Middle frontal gyrus (tissue), 1 donor: ENCODE measurements around the gene TNFAIP1.
"Not testable (repeated sequence)": the region's sequence is repeated elsewhere in the genome, so short reads cannot be mapped to it uniquely, and the experiment has no call there.

Experiments used
- DNase-seq: peaks from one replicate; pipeline ENCODE4 v3.0.0-alpha.2; 2015; ENCODE audit warnings: low spot score; ENCODE audit errors: extremely low spot score

The TNFAIP1 gene, protein sequence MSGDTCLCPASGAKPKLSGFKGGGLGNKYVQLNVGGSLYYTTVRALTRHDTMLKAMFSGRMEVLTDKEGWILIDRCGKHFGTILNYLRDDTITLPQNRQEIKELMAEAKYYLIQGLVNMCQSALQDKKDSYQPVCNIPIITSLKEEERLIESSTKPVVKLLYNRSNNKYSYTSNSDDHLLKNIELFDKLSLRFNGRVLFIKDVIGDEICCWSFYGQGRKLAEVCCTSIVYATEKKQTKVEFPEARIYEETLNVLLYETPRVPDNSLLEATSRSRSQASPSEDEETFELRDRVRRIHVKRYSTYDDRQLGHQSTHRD

DNA sequence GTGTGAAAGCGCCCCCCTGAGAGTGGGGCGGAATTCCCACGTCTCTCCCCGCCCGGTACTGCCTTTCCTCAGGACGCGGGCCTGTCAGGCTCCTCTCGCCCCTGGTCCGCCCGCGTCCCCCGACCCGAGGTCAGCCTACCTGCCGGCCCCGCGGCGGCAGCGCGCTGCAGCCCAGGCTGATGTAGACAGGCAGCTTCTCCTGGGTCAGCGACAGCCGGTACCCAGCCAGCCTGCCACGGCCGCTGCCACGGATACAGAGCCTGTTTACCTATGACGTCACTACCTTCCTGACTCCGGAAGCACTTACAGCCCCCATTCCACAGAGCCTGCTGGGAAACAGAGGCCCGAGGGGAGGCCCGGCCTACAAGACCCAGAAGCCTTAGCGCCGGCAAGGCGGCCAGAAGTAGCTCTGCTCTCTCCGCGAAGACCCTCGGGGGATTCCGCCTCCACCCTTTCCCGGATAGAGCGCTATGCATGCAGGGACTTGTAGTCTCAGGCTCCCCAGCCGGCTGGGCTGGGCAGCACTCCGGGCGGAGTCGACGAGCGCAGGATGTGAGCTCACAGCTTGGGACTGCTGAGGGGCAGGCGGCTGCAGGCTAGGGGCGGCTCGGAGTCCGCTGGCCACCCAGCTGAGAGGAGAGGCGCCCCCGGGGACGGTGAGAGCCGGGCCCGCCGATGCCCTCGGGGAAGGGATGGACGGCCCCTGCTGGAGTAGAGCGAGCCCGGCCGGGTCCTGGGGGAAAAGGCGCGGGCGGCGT, at the start of gene TNFAIP1, which contains the start of gene IFT20:
TSS of gene TNFAIP1 (plus strand) at position 561 of the 758 bp plus-strand sequence. CDS start 3,761 bp downstream, outside the sequence.
TSS of gene IFT20 (minus strand) at position 272 of the 758 bp plus-strand sequence. CDS start 3,487 bp downstream, outside the sequence.
- peak; percentile 99 for DNase-seq

DNA sequence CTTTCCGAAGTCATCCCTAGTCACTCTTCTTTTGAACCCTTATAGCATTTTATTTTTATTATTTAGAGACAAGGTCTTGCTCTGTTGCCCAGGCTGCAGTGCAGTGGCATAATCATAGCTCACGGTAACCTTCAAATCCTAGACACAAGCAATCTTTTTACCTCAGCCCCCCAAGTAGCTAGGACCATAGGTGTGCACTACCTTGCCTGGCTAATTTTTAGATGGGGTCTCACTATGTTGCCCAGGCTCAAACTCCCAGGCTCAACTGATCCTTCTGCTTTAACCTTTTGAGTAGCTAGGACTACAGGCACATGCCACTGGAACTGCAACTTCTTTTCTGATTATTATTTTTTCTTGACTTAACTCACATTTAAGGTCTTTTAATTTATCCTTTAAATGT, 49.6 kb upstream of the TNFAIP1 start:
- no peak for DNase-seq

DNA sequence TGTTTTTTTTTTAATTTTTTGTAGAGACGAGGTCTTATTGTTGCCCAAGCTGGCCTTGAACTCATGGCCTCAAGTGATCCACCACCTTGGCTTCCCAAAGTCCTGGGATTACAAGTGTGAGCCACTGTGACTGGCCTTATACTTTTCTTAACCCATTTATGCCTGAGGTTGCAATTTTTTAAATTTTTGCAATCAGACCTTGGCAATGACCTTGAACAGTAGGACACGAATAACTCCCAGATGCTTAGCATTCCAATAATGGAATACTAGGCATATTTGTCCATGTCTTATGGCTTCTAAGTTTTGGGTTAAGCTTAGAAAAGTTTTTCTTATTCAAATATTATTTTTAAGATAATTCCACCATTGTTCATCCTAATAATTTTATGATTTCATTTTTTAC, 44.9 kb upstream of the TNFAIP1 start:
- no peak for DNase-seq

DNA sequence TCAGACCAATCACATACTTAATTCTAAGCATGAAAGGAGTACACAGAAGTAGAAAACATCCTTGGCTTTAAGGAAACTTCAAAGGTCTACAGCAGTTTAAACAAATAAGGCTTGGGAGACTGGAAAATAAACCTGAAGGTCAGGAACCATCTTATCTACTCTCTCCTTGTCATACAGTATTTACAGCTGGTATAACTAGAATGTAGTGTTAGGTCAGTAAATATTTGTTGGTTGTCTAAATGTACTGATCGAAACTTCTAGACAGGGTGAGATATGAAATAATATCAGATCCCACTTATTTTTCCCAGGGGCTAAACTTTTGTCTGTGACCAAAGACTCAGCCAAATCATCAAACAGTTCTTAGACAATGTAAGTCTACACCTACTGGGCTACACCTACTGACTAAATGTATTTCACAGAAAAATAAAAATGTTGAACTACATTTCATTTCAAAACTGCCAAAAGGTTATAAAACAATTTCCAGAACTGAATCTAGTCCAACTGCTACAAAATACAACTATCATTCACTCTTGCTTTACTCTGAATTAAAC, 43.7 kb upstream of the TNFAIP1 start:
- no peak for DNase-seq

DNA sequence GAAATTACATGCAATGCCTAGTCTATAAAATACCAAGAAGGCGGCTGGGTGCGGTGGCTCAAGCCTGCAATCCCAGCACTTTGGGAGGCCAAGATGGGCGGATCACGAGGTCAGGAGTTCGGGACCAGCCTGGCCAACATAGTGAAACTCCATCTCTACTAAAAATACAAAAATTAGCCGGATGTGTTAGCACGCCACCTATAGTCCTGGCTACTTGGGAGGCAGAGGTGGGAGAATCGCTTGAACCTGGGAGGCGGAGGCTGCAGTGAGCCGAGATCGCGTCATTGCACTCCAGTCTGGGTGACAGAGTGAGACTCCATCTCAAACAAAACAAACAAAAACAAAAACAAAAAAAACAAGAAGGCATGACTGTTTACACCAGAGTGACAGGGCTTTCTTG, 42.7 kb upstream of the TNFAIP1 start:
- DNase-seq, result not testable (repeated sequence)

DNA sequence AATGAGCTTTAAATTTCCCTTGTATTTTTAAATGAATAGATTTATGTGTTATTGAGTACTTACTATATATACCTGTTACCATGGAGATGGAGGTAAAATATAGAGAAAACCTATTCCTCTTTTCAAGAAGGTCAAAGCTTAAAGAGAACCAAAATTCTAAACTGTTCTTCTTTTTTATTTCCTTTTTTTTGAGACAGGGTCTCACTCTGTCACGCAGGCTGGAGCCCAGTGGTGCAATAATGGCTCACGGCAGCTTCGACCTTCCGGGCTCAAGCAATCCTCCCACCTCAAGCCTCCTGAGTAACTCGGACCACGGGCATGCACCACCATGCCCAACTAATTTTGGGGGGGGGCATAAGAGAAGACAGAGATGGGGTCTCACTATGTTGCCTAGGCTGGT, 41.6 kb upstream of the TNFAIP1 start:
- no peak for DNase-seq

DNA sequence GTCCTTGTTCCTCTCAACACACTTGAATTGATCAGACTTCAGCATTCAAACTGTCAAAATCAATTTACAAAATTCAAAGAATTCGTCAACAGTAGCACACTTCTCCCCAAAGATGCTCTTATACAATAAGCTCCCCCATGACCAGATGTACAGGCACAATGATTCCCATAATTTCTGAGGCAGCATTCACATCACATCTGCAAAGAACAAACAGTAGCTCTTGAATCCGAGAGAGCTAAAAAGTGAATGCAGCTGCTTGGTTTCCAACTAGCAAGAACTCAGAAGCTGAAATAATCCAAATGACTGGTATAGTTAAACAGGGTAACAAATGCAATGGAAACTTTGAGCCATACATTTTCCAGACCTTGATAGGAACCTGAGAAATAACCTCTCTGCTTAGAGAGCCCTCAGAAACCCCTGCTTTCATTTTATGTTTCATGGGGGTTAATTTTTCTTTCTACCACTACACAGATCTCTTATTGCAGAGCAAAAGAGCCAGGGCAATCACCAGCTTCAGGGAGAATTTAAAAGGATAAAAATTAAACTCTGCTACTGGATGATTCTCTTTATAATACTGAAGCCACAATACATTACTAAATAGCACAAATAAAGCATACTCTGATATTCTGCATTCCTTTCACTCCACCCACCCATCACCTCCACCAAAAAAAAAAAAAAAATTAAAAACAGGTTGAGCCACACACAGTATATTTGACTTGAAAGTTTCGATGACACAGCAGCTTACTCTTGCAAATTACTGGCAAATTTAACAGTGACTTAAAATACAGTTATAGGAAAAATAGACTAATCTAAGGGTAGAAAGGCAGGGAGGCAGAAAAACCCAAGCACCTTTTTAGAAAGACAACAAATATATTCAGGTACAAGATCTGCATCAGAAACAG, 39.6 kb upstream of the TNFAIP1 start:
- no peak for DNase-seq

DNA sequence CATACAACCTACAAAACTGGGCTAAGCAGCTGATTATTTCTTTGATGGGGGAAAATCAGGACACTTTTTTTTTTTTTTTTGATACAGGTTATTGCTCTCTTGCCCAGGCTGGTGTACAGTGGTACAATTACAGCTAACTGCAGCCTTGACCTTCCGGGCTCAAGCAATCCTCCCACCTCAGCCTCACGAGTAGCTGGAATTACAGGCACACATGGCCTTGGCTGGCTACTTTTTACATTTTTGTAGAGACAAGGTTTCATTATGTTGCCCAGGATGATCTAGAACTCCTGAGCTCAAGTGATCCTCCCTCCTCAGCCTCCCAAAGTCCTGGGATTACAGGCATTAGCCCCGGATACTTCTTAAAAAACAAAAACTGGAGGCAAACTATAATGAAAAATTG, 37.1 kb upstream of the TNFAIP1 start:
- no peak for DNase-seq

DNA sequence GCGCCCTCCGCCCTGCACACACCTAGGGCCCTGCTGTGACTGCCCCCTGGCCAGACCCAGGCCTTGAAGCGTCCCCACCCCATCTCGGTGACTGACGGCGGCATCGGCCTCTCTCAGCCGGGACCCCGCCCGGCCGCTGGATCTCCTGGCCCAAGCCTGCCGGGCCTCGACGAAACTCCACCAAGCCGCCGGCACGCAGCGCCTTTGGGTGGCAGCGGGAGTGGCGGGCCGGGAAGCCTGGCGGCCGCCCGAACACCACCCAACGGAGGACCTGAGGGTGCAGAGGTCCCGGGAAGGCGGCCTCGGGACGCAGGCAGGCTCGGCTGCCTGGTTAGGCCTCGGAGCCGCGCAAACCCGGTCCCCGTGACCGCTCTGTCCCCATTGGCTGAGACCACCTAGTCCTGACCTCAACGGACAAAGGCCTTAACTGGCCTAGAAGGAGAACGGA, 28.6 kb upstream of the TNFAIP1 start:
- no peak for DNase-seq

DNA sequence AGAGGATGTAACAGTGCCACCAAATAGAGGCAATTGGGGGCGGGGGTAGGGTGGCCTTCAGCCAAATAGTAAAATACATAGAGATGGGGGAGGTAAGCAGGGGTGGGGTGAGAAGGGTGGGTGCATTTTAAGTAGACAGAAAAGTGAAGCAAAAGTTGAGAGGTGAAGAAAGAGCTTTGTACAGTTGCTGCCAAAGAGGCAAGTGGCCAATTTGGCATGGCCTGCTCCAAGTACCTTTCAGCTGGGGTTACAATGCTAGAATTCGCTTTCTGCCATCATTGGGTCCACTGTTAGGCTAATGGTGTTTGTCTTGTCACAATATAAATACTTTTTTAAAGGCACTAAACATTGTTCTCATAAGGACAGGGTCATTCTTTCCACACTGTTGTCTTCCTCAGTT, 21.7 kb upstream of the TNFAIP1 start:
- DNase-seq, result no peak

DNA sequence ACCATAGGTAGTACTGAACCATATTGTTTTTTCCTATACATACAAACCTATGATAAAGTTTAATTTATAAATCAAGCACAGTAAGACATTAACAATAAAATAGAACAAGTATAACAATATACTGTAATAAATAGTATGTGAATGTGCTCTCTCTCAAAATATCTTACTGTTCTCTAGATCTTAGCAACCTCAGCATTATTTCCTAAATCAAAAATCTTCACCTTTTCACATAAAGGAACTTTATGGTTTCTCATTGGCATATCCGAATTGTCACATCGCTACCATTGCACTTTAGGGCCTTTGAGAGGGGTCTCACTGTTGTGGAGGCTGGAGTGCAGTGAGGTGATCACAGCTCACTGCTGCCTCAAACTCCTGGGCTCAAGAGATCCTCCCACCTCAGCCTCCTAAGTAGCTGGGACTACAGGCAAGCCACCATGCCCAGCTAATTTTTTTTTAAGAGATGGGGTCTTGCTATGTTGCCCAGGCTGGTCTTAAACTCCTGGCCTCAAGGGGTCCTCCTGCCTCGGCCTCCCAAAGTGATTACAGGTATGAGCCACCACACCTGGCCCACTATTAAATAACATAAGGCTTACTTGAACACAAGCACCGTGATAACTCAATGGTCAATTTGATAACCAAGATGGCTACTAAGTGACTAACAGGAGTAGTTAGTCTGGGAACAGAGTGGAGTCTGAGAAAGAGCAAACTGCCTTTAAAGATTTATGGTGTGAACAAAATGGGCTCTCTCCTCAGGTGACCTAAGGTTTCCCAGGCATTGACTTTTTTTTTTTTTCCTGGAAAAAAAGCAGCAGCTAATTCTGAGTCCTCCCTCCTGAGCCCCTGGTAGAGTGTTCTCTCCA, 19.5 kb upstream of the TNFAIP1 start:
- no peak for DNase-seq

DNA sequence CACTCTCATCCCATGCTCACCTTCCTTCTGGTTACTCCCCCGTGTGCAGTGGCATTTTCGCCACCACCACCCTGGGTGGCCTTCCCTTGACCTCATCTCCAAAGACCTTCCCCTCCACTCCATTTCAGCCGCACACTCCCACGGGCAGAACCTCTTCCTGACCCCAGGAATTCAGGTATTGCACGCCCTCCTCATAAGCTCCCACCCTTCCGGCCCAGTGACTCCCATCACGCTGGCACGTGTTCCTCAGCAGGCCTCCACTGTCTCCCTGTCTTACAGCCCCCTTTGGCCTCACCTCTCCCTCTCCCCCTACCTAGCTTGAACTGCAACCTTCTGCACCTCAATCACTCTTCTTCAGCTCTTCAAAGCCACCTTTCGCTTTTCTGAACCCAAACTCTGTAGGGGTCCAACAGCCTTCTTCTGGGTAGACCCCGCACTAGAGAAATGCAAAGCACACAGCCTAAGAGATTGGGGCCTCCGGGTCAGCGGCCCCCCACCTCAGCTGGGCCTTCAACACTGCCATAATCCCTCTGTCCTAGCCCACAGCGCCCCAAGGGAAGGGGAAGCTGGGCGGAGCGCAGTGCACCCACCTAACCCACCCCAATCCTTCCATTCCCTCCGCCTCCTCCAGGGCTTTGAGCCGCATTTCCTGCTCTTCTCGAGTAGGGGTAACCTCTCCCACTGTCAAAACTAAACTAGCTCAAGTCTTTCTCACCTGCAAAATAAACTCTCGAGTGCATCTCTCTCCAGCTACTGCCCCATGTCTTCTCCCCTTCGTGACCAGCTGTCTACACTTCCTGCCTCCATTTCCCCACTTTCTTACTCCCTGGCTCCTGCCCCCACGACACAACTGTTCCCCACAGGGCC, 18.2 kb upstream of the TNFAIP1 start:
- DNase-seq, result no peak

DNA sequence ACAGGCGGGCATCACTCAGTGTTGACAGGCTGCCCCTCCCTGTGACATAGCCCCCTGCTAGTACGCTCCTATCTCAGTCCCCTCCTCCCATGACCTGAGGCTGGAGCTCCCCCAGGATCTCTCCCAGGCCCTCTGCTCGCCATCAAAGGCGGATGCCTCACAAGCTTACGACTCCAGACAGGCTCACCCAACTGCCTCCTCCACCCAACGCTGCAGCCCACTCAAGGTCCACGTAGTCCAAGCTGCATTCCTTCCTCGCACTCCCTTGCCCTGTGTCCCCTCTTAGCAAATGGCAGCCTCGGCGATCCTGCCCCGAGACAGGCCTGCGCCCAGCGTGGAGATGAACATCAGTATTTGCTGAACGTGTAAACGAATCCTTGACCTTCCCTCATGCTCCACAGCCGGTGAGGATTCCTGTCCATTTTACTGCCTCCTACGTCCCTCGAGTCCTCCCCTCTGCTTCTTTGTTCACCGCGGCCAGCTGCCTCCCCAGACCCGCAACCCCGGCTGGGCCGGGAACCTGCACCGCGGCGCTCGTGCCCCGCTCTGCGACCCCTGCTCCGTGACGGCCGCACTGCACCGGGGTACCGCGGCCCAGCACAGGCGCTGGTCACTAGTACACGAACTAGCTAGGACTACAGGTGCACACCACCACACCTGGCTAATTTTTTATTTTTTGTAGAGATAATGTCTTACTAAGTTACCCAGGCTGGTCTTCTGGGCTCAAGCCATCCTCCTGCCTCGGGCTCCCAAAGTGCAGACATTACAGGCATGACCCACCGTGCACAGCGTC, 17.4 kb upstream of the TNFAIP1 start:
- no peak for DNase-seq

DNA sequence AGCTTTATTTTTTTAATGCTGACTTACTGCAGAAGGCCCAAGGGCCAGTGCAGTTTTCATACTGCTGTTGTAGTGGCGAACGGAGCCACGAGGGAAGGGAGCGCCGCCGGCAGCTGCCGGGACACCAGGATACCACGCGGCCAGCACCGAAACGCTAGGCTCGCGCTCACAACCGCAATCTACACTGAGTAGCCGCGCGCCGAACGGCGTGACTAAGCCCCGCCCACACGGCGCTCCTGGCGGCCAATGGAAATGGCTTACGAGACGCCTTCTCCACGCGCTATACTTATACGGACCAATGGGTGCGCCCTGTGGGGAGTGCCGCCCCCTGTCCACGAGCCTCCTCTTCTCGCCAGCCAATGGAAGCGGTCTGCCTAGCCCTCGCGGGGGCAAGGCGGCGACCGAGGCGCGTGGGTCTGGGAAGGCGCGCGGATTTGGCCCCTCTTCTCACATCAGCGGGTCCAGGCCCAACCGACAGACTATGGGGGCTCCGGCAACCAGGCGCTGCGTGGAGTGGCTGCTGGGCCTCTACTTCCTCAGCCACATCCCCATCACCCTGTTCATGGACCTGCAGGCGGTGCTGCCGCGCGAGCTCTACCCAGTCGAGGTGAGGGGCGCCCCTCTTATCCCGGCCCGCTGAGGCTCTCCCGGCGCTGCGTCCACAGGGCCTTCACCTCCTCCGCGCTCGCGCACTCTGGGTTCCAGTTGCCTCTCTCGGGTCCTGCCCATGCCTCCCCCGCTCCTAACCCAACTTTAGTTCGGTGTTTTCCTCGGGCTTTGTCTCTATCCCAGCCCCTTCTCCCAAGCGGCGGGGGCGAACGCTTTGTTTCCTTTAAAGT, 16.6 kb upstream of the TNFAIP1 start, which contains the start of gene TMEM97:
TSS of gene TMEM97 (plus strand) at position 442 of the 839 bp plus-strand sequence. CDS start at position 482, 40 bp downstream.
- peak; percentile 96 for DNase-seq

DNA sequence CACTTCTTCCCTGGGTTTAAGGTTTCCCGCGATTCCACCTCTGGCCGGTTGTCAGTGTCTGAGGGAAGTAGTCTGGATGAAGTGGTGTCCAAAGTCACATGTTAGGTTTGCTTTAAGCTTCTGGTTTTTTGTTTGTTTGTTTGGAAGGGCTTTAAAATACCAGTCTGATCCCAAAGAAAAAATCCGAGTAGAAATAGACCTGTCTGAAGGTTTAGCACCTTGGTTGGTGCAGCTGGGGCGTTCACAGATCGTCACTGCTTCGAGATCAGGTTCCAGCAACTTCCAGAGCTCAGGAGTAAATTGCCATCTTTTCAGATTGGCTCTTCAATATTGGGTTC, 16.0 kb upstream of the TNFAIP1 start:
- no peak for DNase-seq

DNA sequence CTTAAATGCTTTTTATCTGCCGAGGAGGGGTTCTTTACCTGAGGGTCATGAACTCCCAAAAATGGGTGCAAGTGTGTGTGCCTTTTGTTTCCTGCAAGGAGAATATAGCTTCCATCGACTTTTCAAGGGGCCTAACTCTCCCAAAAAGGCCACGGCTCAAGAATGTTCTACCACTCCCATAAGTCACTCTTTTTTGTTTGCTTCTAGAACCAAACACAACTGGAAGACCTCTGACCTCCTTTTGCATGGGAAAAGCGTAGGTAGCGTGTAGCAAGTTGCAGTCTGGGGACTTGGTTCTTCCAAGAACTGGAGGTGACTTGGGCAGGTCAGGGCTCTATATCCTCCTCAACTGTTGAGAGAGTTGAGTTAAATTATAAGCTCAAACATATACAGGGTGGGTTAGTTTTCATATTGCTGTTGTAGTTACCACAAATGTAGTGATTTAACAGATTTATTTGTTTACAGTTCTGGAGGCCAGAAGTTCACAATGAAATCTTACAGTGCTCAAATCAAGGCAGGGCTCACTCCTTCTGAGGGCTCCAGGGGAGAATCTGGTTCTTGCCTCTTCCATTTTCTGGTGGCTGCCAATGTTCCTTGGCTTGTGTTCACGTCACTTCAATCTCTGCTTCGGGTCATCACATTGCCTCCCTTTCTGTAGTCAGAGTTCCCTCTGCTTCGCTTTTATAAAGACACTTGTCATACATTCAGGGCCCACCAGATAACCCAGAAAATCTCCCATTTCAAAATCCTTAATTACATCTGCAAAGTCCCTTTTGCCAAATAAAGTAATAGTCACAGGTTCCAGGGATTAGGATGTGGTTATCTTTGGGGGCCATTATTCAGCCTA, 15.1 kb upstream of the TNFAIP1 start:
- no peak for DNase-seq
